LNCAP (cell line): ENCODE measurements around the gene CSNK1D.

ENCODE experiments used
- TF ChIP-seq, protein P1 (sequence below): fragments of 450-650 bp; IDR thresholded peaks from 2 replicates; pipeline ENCODE4 v1.5.1; 2017; ENCODE audit warnings: mild to moderate bottlenecking

The CSNK1D gene

GRCh38 chr17:82318772-82319606, 45.5 kb upstream of the CSNK1D start:
- TF ChIP-seq, protein P1, sequence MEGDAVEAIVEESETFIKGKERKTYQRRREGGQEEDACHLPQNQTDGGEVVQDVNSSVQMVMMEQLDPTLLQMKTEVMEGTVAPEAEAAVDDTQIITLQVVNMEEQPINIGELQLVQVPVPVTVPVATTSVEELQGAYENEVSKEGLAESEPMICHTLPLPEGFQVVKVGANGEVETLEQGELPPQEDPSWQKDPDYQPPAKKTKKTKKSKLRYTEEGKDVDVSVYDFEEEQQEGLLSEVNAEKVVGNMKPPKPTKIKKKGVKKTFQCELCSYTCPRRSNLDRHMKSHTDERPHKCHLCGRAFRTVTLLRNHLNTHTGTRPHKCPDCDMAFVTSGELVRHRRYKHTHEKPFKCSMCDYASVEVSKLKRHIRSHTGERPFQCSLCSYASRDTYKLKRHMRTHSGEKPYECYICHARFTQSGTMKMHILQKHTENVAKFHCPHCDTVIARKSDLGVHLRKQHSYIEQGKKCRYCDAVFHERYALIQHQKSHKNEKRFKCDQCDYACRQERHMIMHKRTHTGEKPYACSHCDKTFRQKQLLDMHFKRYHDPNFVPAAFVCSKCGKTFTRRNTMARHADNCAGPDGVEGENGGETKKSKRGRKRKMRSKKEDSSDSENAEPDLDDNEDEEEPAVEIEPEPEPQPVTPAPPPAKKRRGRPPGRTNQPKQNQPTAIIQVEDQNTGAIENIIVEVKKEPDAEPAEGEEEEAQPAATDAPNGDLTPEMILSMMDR: no peak

GRCh38 chr17:82318169-82318498, 44.6 kb upstream of the CSNK1D start:
- TF ChIP-seq, protein P1: no peak

DNA sequence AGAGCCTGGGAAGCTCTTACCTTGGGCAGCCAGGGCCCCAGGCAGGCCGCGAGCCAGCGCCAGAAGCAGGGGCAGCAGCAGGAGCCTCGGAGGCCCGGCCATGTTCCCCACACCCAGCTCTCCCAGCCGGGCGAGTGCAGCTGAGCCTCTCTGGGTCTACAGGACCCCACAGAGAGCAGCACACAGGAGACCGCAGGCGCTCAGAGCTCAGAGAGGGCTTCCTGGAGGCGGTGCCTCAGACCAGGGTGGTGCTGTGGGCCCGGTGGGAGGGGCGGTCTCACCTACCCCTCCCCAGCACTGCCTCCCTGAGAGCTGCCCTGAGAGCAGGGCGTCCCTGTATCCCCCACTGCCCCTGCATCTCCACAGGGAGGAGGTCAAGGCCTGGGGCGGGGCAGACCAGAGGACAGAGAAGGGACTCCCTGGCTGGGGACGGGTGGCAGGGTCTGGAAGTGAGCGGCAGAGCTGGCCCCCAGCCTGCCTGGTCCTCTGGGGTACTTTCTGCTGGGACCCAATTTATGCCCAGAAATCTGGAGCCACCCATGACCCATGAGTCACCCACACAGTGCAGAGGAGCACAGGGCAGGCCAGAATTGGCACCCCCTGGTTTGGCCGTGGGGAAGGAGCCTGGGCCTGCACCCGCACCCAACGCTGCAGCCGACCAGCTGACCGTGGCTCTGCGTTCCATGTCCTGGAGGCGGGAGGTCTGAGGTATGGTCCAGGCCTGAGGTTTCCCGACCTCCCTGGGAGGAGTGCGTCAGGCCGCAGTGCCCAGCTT, 44.1 kb upstream of the CSNK1D start, which contains the start of gene CD7:
CD7 (minus strand) TSS at position 215 of the 775 bp plus-strand sequence; CDS start at position 102, 113 bp downstream.
- TF ChIP-seq, protein P1: no peak

GRCh38 chr17:82316651-82317393, 43.3 kb upstream of the CSNK1D start:
- TF ChIP-seq, protein P1: no peak

DNA sequence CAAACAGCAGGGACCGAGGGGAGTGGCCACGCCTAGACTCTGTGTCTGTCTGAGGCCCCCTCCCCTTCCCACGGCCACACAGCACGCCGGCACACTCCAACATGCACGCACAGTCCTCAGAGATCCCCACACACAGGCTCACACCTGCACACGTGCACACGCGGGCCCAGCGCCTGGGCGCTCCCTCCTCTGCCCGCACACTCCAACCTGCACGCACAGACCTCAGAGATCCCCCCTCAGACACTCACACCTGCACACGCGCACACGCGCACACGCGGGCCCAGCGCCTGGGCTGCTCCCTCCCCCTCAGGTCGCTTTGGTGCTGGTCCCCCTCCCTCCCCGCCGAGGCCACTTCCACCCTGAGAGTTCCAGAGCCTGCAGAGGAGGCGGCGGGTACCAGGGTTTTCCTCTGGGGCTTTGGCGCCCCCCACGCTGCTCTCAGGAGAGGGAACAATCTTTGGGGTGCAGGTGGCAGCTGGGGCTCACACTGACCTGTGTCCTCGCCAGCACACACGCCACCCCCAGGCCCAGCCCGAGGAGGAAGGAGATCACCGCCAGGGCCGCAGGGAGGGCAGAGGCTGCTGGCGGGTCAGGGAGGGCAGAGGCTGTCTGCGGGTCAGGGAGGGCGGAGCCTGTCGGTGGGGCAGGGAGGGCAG, 42.3 kb upstream of the CSNK1D start:
- TF ChIP-seq, protein P1: no peak

- TF ChIP-seq, protein P1: no peak
Observed at GRCh38 chr17:82314727-82315605, 41.5 kb upstream of the CSNK1D start.
